Neural cell (in vitro differentiated cells): Measurements from ENCODE around the gene ZNF648. TPM values are rescaled to one million over a fixed set of nuclear protein-coding genes. Genes with fewer than 3 reads are reported as not detected.

ENCODE experiments used
- H2AFZ ChIP-seq: fragments of 200-600, 300-800 bp; sonication (generic), shearing (Covaris generic); 2 replicates; pipeline ENCODE4 v1.6.0; 2014; ENCODE audit warnings: low read depth, mild to moderate bottlenecking, antibody characterized with exemption, low read length, moderate library complexity
- H3F3A ChIP-seq: fragments of 200-600 bp; shearing (Covaris generic); 2 replicates; pipeline ENCODE4 v1.6.1; 2016; ENCODE audit warnings: mild to moderate bottlenecking, moderate library complexity, mixed read lengths, antibody characterized with exemption, low read length; ENCODE audit not compliant: insufficient read depth, poor library complexity, severe bottlenecking
- H3K27ac ChIP-seq: fragments of 200-600, 300-800 bp; sonication (generic), shearing (Covaris generic); 2 replicates; pipeline ENCODE4 v1.5.1; 2014; ENCODE audit warnings: mild to moderate bottlenecking, low read length, moderate library complexity
- H3K27me3 ChIP-seq: fragments of 300-800, 200-600 bp; sonication (generic), shearing (Covaris generic); 2 replicates; pipeline ENCODE4 v1.6.0; 2014; ENCODE audit warnings: mild to moderate bottlenecking, low read depth, low read length, moderate library complexity; ENCODE audit not compliant: insufficient read depth
- H3K36me3 ChIP-seq: fragments of 300-800, 200-600 bp; sonication (generic), shearing (Covaris generic); 2 replicates; pipeline ENCODE4 v1.5.1; 2014; ENCODE audit warnings: mild to moderate bottlenecking, antibody characterized with exemption, low read length, moderate library complexity; ENCODE audit not compliant: insufficient read depth
- H3K4me2 ChIP-seq: fragments of 300-800, 200-600 bp; sonication (generic), shearing (Covaris generic); 2 replicates; pipeline ENCODE4 v1.6.0; 2014; ENCODE audit warnings: mild to moderate bottlenecking, low read length
- H3K4me3 ChIP-seq: fragments of 300-800, 200-600 bp; sonication (generic), shearing (Covaris generic); 2 replicates; pipeline ENCODE4 v1.5.1; 2014; ENCODE audit warnings: mild to moderate bottlenecking, low read length, moderate library complexity
- H3K79me2 ChIP-seq: fragments of 200-600 bp; shearing (Covaris generic); replicated peaks from 2 replicates; pipeline ENCODE4 v1.6.0; 2014; ENCODE audit warnings: mild to moderate bottlenecking, low read length, moderate library complexity; ENCODE audit not compliant: insufficient read depth
- H3K9ac ChIP-seq: fragments of 300-800, 200-600 bp; sonication (generic), shearing (Covaris generic); 2 replicates; pipeline ENCODE4 v1.6.1; 2016; ENCODE audit warnings: mild to moderate bottlenecking, low read length, mixed read lengths
- H3K9me2 ChIP-seq: fragments of 200-600 bp; shearing (Covaris generic); 2 replicates; pipeline ENCODE4 v1.6.1; 2016; ENCODE audit warnings: mild to moderate bottlenecking, low read length, mixed read lengths; ENCODE audit not compliant: insufficient read depth
- H3K9me3 ChIP-seq: fragments of 200-600, 300-800 bp; sonication (generic), shearing (Covaris generic); 2 replicates; pipeline ENCODE4 v1.6.1; 2016; ENCODE audit warnings: mild to moderate bottlenecking, mixed run types, low read length, moderate library complexity, mixed read lengths
- H4K20me1 ChIP-seq: fragments of 200-600 bp; shearing (Covaris generic); 2 replicates; pipeline ENCODE4 v1.6.1; 2016; ENCODE audit warnings: mild to moderate bottlenecking, mixed run types; ENCODE audit not compliant: insufficient read depth
- CTCF ChIP-seq: fragments of 450-650 bp; IDR thresholded peaks from 2 replicates; pipeline ENCODE4 v1.5.1; 2014; ENCODE audit warnings: antibody characterized with exemption, mild to moderate bottlenecking, moderate library complexity; ENCODE audit not compliant: poor library complexity, severe bottlenecking
- EP300 ChIP-seq: fragments of 450-650 bp; conservative IDR thresholded peaks from 2 replicates; pipeline ENCODE4 v1.6.1; 2014; ENCODE audit warnings: antibody characterized with exemption, mild to moderate bottlenecking, moderate library complexity; ENCODE audit not compliant: poor library complexity, severe bottlenecking
- EZH2 ChIP-seq: fragments of 200-600, 300-800 bp; shearing (Covaris generic), sonication (generic); IDR thresholded peaks from 2 replicates; pipeline ENCODE4 v1.6.1; 2014; ENCODE audit warnings: antibody characterized with exemption, low read length, borderline replicate concordance, mild to moderate bottlenecking; ENCODE audit not compliant: insufficient read depth, poor library complexity, severe bottlenecking
- MXI1 ChIP-seq: fragments of 450-650 bp; conservative IDR thresholded peaks from 2 replicates; pipeline ENCODE4 v1.6.1; 2014; ENCODE audit warnings: antibody characterized with exemption, mild to moderate bottlenecking; ENCODE audit not compliant: poor library complexity, severe bottlenecking
- POLR2AphosphoS5 ChIP-seq: IDR thresholded peaks from 2 replicates; pipeline ENCODE4 v1.6.1; 2012
- RAD21 ChIP-seq: fragments of 450-650 bp; conservative IDR thresholded peaks from 2 replicates; pipeline ENCODE4 v1.6.1; 2014; ENCODE audit warnings: antibody characterized with exemption, mild to moderate bottlenecking, moderate library complexity
- REST ChIP-seq: IDR thresholded peaks from 2 replicates; pipeline ENCODE4 v1.6.1; 2012; ENCODE audit warnings: borderline replicate concordance
- SMC3 ChIP-seq: fragments of 450-650 bp; conservative IDR thresholded peaks from 2 replicates; pipeline ENCODE4 v1.6.1; 2014; ENCODE audit warnings: antibody characterized with exemption, mild to moderate bottlenecking, moderate library complexity; ENCODE audit not compliant: poor library complexity
- TAF1 ChIP-seq: IDR thresholded peaks from 2 replicates; pipeline ENCODE4 v1.6.1; 2012; ENCODE audit warnings: low read depth
- polyA plus RNA-seq: library from polyadenylated mRNA; depleted of rRNA; stranded (reverse); fragments of >200 nt; gene quantifications from 2 replicates; pipeline ENCODE4 v1.2.3, GENCODE V29; 2014

The ZNF648 gene
- polyA plus RNA-seq, 1 donor from 2014 or later = not detected

- Histone ChIP-seq H3K27me3 (no peaks in the 10 kb centered on the region), H3K4me2 (no peak overlapping the region), H4K20me1 (no peaks in the 10 kb centered on the region), H3F3A (no peaks in the 10 kb centered on the region), H3K9me3 (no peaks in the 10 kb centered on the region), H2AFZ (no peak overlapping the region), H3K9ac (no peak overlapping the region), H3K4me3 (no peak overlapping the region), H3K27ac (no peak overlapping the region), H3K9me2 (no peaks in the 10 kb centered on the region), H3K79me2 (no peaks in the 10 kb centered on the region), H3K36me3 (no peaks in the 10 kb centered on the region)
- no peak for TF ChIP-seq CTCF
- no peak for TF ChIP-seq POLR2AphosphoS5
- TF ChIP-seq REST = no peak
- no peak for TF ChIP-seq RAD21
- no peak for TF ChIP-seq EZH2
- no peak for TF ChIP-seq MXI1
- no peak for TF ChIP-seq TAF1
Measured at GRCh38 chr1:182083851-182084486, 22.5 kb upstream of the ZNF648 start.

GRCh38 chr1:182080955-182081582 lies 19.6 kb upstream of the ZNF648 start:
- Histone ChIP-seq H3K27me3 (no peaks in the 10 kb centered on the region), H3K9me2 (no peaks in the 10 kb centered on the region), H2AFZ (no peak overlapping the region), H3K9me3 (no peaks in the 10 kb centered on the region), H3K79me2 (no peaks in the 10 kb centered on the region), H3F3A (no peaks in the 10 kb centered on the region), H3K9ac (no peak overlapping the region), H4K20me1 (no peaks in the 10 kb centered on the region), H3K4me3 (no peak overlapping the region), H3K36me3 (no peaks in the 10 kb centered on the region), H3K27ac (no peak overlapping the region), H3K4me2 (no peak overlapping the region)
- TF ChIP-seq EP300 (no peak), POLR2AphosphoS5 (no peak), REST (no peak), SMC3 (peak; percentile 81), RAD21 (peak; percentile 72), CTCF (peak; percentile 74)
